Measurements from ENCODE around the gene PHLDB2.

DNA sequence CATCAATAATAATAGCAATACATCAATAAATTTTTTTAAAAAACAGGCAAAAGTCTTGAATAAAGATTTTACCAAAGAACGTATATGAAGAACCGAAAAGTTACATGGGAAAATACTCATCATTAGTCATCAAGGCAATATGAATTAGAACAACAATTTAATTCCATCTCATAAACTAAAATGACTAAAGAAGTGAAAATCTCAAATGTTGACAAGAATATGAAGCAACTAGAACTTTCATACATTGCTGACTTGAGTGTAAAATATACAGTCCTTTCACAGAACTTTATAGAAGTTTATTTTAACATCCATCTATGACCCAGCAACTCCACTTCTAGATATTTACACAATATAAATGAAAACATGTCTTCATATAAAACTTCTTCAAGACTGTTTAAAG is 84.5 kb downstream of the PHLDB2 start:
- TF ChIP-seq, protein P1, sequence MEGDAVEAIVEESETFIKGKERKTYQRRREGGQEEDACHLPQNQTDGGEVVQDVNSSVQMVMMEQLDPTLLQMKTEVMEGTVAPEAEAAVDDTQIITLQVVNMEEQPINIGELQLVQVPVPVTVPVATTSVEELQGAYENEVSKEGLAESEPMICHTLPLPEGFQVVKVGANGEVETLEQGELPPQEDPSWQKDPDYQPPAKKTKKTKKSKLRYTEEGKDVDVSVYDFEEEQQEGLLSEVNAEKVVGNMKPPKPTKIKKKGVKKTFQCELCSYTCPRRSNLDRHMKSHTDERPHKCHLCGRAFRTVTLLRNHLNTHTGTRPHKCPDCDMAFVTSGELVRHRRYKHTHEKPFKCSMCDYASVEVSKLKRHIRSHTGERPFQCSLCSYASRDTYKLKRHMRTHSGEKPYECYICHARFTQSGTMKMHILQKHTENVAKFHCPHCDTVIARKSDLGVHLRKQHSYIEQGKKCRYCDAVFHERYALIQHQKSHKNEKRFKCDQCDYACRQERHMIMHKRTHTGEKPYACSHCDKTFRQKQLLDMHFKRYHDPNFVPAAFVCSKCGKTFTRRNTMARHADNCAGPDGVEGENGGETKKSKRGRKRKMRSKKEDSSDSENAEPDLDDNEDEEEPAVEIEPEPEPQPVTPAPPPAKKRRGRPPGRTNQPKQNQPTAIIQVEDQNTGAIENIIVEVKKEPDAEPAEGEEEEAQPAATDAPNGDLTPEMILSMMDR (IDR thresholded peaks at IDR 0.05), result no peak
- no peak for TF ChIP-seq POLR2A (IDR thresholded peaks at IDR 0.05)
